ENCODE measurements around the gene GPER1.

GPER1 gene

DNA sequence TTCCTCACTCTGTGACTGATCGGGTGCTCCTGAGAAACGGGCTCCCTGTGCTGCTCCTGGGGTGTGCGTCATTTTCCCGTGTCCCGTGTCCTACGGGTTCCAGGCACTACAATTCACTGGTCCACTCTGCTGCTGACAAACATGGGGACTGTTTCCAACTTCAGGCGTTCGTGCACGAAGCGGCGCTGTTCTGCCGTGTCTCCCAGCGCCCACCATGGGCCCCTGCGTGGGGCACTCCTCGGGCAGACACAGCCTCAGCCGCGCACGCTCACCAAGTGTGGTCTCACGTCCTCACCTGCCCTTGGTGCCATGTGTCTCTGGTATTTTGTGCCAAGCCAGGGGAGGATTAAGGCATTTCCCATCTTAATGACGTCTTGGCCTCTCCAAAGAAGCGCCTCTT, 24.6 kb upstream of the GPER1 start:
- no peaks in the 10 kb centered on the region; the same call in 1 of the 2 replicates for H4K20me1 ChIP-seq (ENCODE audit: control insufficient read depth, insufficient read depth, low read depth, low read length)
- peaks cover 75% of the 10 kb centered on the region for H3K4me1 ChIP-seq (ENCODE audit: control insufficient read depth, low read length)
- TF ChIP-seq, protein P1, sequence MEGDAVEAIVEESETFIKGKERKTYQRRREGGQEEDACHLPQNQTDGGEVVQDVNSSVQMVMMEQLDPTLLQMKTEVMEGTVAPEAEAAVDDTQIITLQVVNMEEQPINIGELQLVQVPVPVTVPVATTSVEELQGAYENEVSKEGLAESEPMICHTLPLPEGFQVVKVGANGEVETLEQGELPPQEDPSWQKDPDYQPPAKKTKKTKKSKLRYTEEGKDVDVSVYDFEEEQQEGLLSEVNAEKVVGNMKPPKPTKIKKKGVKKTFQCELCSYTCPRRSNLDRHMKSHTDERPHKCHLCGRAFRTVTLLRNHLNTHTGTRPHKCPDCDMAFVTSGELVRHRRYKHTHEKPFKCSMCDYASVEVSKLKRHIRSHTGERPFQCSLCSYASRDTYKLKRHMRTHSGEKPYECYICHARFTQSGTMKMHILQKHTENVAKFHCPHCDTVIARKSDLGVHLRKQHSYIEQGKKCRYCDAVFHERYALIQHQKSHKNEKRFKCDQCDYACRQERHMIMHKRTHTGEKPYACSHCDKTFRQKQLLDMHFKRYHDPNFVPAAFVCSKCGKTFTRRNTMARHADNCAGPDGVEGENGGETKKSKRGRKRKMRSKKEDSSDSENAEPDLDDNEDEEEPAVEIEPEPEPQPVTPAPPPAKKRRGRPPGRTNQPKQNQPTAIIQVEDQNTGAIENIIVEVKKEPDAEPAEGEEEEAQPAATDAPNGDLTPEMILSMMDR (IDR thresholded peaks at IDR 0.05; ENCODE audit: low read depth, low read length, poor library complexity, severe bottlenecking) = no peak
- no peak for TF ChIP-seq EZH2phosphoT487 (IDR thresholded peaks at IDR 0.05; ENCODE audit: borderline replicate concordance, low read length)
- H3K79me2 ChIP-seq (ENCODE audit: control insufficient read depth, low read length) = peaks cover 40% of the 10 kb centered on the region
- peak overlapping the region; percentile 70; the same call in 1 of the 2 replicates for H3K4me2 ChIP-seq (ENCODE audit: low read length)
- H3K27ac ChIP-seq (ENCODE audit: low read depth, low read length) = peak overlapping the region; percentile 86
- H3K9me3 ChIP-seq (ENCODE audit: control insufficient read depth, insufficient read depth, low read length) = no peaks in the 10 kb centered on the region
- H3K4me3 ChIP-seq (ENCODE audit: low read length) = no peak overlapping the region
- no peaks in the 10 kb centered on the region for H3K9me2 ChIP-seq (replicated peaks; ENCODE audit: control insufficient read depth, low read length)
- no peaks in the 10 kb centered on the region; the same call in 1 of the 2 replicates for H3K36me3 ChIP-seq (ENCODE audit: control insufficient read depth, low read length)
- H3F3A ChIP-seq (ENCODE audit: control insufficient read depth, insufficient read depth) = peaks cover 18% of the 10 kb centered on the region
- no peaks in the 10 kb centered on the region for H3K27me3 ChIP-seq (ENCODE audit: control insufficient read depth, low read length)

DNA sequence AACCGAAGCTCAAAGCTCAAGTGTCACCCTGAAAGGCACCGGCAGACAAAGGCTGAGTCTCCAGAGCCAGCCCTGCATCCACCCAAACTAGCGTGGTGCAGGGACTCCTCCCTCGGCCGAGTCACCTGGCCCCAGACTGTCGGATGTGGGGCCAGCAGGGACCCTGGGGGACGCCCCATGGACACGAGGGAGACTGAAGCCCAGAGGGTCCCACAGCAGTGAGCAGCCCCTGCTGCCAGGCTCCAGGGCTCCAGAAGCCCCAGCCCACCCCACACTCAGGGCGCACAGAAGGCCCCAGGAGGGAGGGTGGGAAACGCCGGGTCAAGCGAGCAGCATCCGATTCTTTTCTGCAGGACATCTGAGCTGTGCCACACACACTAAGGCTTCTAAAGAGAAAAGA, 23.3 kb upstream of the GPER1 start:
- no peak overlapping the region for H3K27ac ChIP-seq (ENCODE audit: low read depth, low read length)
- H3K4me1 ChIP-seq (ENCODE audit: control insufficient read depth, low read length) = peaks cover 64% of the 10 kb centered on the region
- H3K36me3 ChIP-seq (ENCODE audit: control insufficient read depth, low read length) = no peaks in the 10 kb centered on the region; the same call in 1 of the 2 replicates
- TF ChIP-seq, protein P1 (IDR thresholded peaks at IDR 0.05; ENCODE audit: low read depth, low read length, poor library complexity, severe bottlenecking) = no peak
- TF ChIP-seq EZH2phosphoT487 (IDR thresholded peaks at IDR 0.05; ENCODE audit: borderline replicate concordance, low read length) = no peak
- peaks cover 10% of the 10 kb centered on the region for H3F3A ChIP-seq (ENCODE audit: control insufficient read depth, insufficient read depth)
- peaks cover 40% of the 10 kb centered on the region for H3K79me2 ChIP-seq (ENCODE audit: control insufficient read depth, low read length)
- H4K20me1 ChIP-seq (ENCODE audit: control insufficient read depth, insufficient read depth, low read depth, low read length) = no peaks in the 10 kb centered on the region; the same call in 1 of the 2 replicates
- H3K9me2 ChIP-seq (replicated peaks; ENCODE audit: control insufficient read depth, low read length) = no peaks in the 10 kb centered on the region
- no peaks in the 10 kb centered on the region for H3K27me3 ChIP-seq (ENCODE audit: control insufficient read depth, low read length)
- peak overlapping the region; percentile 71 for H3K4me2 ChIP-seq (ENCODE audit: low read length)
- H3K4me3 ChIP-seq (ENCODE audit: low read length) = no peak overlapping the region
- H3K9me3 ChIP-seq (ENCODE audit: control insufficient read depth, insufficient read depth, low read length) = no peaks in the 10 kb centered on the region

DNA sequence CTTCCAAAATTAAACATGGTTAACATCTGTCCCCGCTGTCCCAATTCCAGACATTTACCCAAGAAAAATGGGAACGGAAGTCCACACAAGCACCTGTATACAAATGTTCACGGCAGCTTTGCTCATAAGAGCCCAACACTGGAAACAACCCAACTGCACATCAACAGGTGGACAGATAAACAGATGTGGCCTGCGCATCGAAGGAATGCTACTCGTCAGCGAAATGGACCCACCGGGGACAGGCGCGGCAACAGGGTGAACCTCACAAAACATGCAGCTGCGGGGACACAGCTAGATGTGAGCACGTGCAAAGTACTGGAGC, 22.7 kb upstream of the GPER1 start:
- no peaks in the 10 kb centered on the region; the same call in 1 of the 2 replicates for H4K20me1 ChIP-seq (ENCODE audit: control insufficient read depth, insufficient read depth, low read depth, low read length)
- H3K9me3 ChIP-seq (ENCODE audit: control insufficient read depth, insufficient read depth, low read length) = no peaks in the 10 kb centered on the region
- no peak for TF ChIP-seq EZH2phosphoT487 (IDR thresholded peaks at IDR 0.05; ENCODE audit: borderline replicate concordance, low read length)
- TF ChIP-seq, protein P1 (IDR thresholded peaks at IDR 0.05; ENCODE audit: low read depth, low read length, poor library complexity, severe bottlenecking) = no peak
- H3F3A ChIP-seq (ENCODE audit: control insufficient read depth, insufficient read depth) = peaks cover 10% of the 10 kb centered on the region
- peak overlapping the region; percentile 71 for H3K4me2 ChIP-seq (ENCODE audit: low read length)
- peaks cover 60% of the 10 kb centered on the region for H3K4me1 ChIP-seq (ENCODE audit: control insufficient read depth, low read length)
- peaks cover 40% of the 10 kb centered on the region for H3K79me2 ChIP-seq (ENCODE audit: control insufficient read depth, low read length)
- H3K27me3 ChIP-seq (ENCODE audit: control insufficient read depth, low read length) = no peaks in the 10 kb centered on the region
- H3K36me3 ChIP-seq (ENCODE audit: control insufficient read depth, low read length) = no peaks in the 10 kb centered on the region; the same call in 1 of the 2 replicates
- H3K4me3 ChIP-seq (ENCODE audit: low read length) = peak overlapping the region; percentile 52
- H3K27ac ChIP-seq (ENCODE audit: low read depth, low read length) = no peak overlapping the region
- H3K9me2 ChIP-seq (replicated peaks; ENCODE audit: control insufficient read depth, low read length) = no peaks in the 10 kb centered on the region
